ENCODE data around the gene MCUB.
"Not testable (repeated sequence)": the region's sequence is repeated elsewhere in the genome, so short reads cannot be mapped to it uniquely, and the experiment has no call there.

The MCUB gene

DNA sequence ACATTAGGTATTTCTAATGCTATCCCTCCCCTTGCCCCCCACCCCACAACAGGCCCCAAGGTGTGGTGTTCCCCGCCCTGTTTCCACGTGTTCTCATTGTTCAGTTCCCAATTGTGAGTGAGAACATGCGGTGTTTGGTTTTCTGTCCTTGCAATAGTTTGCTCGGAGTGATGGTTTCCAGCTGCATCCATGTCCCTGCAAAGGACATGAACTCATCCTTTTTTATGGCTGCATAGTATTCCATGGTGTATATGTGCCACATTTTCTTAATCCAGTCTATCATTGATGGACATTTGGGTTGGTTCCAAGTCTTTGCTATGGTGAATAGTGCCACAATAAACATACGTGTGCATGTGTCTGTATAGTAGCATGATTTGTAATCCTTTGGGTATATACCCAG lies 20.0 kb downstream of the MCUB start:
- not testable (repeated sequence) for DNase-seq

GRCh38 chr4:109588176-109588575 lies 28.1 kb downstream of the MCUB start:
- peak; percentile 21 to 31 for DNase-seq

DNA sequence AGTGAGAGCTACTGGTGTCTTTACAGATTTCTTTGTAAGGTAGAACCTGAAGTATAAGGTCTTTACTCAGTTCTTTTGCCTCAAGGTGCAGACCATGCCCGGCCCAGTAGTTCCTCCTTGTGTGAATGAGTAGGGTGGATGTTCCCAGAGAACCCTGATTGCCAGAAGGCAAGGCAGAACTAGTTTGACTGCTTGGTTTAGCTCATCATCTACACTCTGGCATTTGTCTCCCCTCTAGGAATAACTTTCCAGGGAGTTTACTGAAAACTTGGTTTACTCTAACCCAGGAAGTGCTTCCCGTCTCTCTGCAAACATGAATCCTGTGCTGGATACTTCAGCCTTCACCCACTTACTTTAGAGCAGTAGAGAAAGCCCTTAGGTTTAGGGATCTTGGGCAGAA lies 29.1 kb downstream of the MCUB start:
- DNase-seq = no peak

DNA sequence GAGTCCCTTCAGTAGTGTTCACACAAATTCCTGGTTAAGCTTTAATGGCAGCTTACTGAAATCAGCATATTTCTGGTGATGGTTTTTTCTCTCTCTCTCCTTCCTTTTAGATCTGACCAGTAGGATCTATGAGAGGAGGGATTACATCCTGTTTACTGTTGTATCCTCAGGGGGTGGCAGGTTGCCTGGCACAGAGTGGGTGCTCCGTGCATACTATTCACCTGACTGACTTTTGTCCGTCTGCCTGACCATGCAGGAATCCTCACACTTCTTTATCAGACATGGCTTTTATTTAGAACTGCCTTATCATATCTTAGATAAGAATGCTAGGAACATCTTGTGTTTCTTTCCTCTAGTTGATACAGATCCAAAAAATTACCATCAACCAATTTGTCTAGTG lies 29.6 kb downstream of the MCUB start:
- DNase-seq = no peak

DNA sequence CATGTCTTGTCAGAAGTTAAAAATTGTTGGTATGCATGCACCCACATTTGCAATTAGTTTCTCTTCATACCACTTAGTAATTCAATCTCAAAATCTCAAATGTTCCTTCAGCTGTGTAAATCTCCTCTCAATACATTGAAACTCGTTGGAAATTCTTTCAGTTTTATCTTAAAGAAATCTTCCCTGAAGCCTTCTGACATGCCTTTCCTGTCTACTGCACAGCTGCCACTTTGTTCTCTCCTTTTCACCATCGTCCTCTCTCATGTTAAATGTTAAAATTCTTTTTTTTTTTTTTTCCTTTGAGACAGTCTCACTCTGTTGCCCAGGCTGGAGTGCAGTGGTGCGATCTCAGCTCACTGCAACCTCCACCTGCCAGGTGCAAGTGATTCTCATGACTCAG lies 30.9 kb downstream of the MCUB start:
- no peak for DNase-seq

GRCh38 chr4:109592367-109592766 lies 32.3 kb downstream of the MCUB start:
- DNase-seq = no peak

DNA sequence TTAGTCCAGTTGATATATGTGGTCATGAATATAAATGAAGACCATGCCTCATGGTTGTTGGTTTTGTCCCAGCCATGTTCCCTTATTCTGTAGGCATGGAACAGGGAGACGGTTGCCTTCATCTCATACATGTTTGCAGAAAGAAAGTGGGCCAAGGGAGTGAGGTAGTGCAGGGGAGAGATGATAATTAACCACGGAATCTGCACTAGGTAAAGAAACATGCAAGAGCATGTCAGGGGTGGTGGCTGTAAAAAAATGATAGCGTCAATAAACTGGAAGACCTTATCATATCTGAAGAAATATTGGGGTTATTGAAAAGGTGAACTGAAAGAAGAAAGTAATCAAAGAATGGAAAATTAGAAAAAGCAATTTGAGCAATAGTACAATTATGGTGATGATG lies 35.1 kb downstream of the MCUB start:
- DNase-seq = not testable (repeated sequence)

DNA sequence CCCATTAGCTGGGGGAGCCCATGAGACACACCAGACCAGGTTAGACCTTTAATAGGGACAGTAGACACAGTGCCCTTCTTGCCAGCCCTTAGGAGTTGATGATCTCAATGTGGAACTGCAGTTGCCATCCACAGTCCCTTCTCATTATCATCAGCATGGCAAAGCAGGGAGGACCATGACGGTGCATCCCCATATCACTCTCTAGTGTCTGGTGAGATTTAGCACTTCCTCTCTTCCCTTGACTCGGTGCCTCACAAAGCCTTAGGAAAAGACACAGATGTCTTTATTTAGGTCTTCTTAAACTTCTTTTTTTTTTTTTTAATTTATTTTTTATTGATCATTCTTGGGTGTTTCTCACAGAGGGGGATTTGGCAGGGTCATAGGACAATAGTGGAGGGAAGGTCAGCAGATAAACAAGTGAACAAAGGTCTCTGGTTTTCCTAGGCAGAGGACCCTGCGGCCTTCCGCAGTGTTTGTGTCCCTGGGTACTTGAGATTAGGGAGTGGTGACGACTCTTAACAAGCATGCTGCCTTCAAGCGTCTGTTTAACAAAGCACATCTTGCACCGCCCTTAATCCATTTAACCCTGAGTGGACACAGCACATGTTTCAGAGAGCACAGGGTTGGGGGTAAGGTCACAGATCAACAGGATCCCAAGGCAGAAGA lies 36.5 kb downstream of the MCUB start:
- not testable (repeated sequence) for DNase-seq

DNA sequence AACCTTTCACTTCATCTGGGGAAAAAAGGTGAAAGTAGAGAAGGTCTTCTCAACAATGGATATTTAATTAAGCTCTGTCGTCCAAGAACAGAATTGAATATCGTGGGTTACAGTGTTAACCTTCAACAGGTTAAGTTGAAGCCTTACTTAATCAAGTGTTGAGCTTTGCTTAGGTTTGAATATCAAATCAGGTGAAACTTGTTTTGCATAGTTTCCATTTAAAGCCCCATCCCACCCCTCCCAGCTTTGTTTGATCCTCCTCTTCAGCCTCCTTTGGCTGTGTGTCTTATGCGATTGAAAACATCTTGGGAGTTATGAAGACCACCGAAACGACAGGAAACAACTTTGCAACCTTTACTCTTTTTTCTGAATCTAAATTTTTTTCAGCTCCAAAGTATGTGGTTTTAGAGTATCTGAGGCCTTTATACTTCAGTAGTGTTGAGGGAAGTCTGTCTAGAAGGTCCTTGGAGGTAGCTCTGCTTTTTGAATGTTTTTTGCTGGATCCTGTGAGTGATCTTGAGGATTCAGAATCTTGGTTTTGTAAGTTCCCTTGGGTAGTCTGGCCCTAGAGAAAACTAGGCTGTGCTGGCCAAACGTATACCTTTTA lies 39.1 kb downstream of the MCUB start:
- no peak for DNase-seq

GRCh38 chr4:109600431-109600830 lies 40.4 kb downstream of the MCUB start:
- no peak for DNase-seq

DNA sequence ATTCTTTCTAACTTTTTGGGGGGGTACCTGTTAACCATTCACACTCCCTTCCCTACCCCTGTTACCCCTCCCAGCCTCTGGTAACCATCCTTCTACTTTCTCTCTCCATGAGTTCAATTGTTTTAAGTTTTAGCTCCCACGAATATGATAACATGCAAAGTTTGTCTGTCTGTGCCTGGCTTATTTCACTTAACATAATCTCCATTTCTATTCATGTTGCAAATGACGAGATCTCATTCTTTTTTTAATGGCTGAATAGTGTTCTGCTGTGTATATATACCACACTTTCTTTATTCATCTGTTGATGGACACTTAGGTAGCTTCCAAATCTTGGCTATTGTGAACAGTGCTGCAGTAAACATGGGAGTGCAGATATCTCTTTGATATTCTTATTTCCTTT lies 41.3 kb downstream of the MCUB start:
- DNase-seq = no peak

GRCh38 chr4:109607976-109608375 lies 47.9 kb downstream of the MCUB start:
- DNase-seq = no peak

- DNase-seq = no peak
These were observed 48.8 kb downstream of the MCUB start for GRCh38 chr4:109608879-109609278.

DNA sequence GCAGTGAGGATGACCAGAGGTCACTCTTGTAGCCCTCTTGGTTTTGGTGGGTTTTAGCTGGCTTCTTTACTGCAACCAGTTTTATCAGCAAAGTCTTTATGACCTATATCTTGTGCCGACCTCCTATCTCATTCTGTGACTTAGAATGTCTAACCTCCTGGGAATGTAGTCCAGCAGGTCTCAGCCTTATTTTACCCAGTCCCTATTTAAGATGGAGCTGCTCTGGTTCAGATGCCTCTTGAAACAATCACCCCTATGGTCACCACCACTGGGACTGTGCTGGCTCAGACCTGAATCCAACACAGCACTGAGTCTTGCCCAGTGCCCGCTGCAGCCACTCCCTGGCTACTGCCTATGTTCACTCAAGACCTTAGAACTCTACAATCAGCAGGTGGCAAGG lies 49.4 kb downstream of the MCUB start:
- no peak for DNase-seq

DNA sequence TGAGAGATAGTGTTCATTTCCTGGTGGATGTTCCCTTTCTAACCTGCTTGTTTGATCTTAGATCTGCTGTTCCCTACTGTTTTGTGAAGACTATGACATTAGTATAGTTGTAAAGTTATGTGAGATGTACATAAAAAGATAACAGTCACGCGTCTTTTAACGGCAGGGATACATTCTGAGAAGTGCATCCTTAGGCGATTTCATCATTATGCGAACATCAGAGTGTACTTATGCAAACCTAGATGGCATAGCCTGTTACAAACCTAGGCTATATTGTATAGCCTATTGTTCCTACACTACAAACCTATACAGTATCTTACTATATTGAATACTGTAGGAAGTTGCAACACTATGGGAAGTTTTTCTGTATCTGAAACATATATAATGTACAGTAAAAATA lies 50.4 kb downstream of the MCUB start:
- no peak for DNase-seq

- no peak for DNase-seq
These were observed 51.1 kb downstream of the MCUB start for GRCh38 chr4:109611045-109611646.

- DNase-seq = no peak
These were observed 54.0 kb downstream of the MCUB start for GRCh38 chr4:109614015-109614414.

GRCh38 chr4:109614466-109614865 lies 54.4 kb downstream of the MCUB start:
- no peak for DNase-seq

GRCh38 chr4:109615742-109616141 lies 55.7 kb downstream of the MCUB start:
- DNase-seq = no peak

DNA sequence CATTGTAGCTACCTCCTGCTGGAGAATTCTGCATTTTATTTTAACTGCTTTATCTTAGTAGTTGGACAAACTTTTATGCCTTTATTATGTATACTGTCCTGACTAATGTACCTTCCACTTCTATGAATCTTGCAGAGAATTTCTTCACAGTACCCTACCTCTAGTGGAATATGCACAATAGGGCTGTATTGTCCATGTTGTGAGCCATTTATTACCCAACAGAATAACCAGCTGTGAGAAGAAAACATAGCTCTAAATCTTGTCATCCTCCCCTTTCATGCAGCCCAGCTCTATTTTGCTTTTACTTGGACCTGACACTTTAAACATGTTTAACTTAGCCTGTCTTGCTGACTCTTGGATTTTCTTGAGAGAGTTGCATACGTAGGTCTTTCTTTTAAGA lies 56.2 kb downstream of the MCUB start:
- DNase-seq = no peak

- no peak for DNase-seq
These were observed 62.6 kb downstream of the MCUB start for GRCh38 chr4:109622626-109623025.

DNA sequence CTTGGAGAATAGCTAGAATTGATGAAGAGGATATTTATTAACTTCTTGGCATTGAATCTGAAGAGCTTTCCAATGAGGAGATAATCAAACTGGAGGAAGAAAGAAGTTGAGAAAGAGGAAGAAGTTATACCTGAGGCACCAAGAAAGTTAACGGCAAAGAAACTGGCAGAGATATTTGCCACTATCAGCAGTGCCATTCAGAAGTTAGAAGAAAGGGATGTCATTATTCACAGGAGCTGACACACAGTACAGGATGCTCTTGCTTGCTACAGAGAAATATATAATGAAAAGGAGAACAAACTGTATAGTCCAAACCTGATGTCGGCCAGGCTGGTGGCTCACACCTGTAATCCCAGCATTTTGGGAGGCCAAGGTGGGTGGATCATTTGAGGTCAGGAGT lies 64.5 kb downstream of the MCUB start:
- DNase-seq = no peak

- no peak for DNase-seq
These were observed 67.3 kb downstream of the MCUB start for GRCh38 chr4:109627361-109627760.

DNA sequence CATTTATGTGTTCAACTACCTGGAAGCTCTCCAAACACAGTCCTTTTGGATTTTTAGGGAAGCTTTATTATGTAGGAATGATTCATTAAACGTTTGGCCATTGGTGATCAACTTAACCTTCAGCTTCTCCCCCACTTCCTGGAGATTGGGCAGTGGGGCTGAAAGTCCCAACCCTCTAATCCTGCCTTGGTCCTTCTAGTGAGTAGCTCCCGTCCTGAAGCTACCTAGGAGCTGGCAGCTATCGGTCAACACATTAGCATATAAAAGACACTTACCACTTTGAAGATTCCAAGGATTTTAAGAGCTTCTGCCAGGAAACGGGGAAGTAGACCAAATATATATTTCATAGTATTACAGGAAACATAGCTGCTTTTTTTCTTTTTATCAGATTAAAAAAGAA lies 69.7 kb downstream of the MCUB start:
- DNase-seq = no peak

All from activated CD4-positive, alpha-beta T cell treated with anti-CD3 and anti-CD28 coated beads, Interleukin-2, amount 50 U/mL, for 4 hours (primary cell).